ENCODE results near the gene BABAM2. TPM values are rescaled to one million over a fixed set of nuclear protein-coding genes. Genes with fewer than 3 reads are reported as not detected.
A peak's percentile ranks its signal among the peaks of the same experiment; 100 is the strongest.
"Not testable (repeated sequence)": the region's sequence is repeated elsewhere in the genome, so short reads cannot be mapped to it uniquely, and the experiment has no call there.

BABAM2 gene
- total RNA-seq, 1 donor from 2014 or later = 46.7 TPM

- H3K36me3 Mint-ChIP-seq (ENCODE audit: low read depth) = peaks cover 25% of the 10 kb centered on the region
- DNase-seq = peak; percentile 76
- peaks cover 3% of the 10 kb centered on the region for H3K9me3 Mint-ChIP-seq
- peak overlapping the region; percentile 86 for H3K27ac Mint-ChIP-seq
- intact Hi-C loops (cut with micrococcal nuclease) = loop anchor here (1.0 to 5.0 kb wide), 5 partner anchors 23 to 492 kb away; partner anchors contain the start of genes BABAM2 and RBKS
- no peaks in the 10 kb centered on the region for H3K27me3 Mint-ChIP-seq
- H3K4me3 Mint-ChIP-seq = peak overlapping the region; percentile 66
- H3K4me1 Mint-ChIP-seq = peaks cover 67% of the 10 kb centered on the region
These were observed 64.3 kb downstream of the BABAM2 start for GRCh38 chr2:27954771-27955383.

DNA sequence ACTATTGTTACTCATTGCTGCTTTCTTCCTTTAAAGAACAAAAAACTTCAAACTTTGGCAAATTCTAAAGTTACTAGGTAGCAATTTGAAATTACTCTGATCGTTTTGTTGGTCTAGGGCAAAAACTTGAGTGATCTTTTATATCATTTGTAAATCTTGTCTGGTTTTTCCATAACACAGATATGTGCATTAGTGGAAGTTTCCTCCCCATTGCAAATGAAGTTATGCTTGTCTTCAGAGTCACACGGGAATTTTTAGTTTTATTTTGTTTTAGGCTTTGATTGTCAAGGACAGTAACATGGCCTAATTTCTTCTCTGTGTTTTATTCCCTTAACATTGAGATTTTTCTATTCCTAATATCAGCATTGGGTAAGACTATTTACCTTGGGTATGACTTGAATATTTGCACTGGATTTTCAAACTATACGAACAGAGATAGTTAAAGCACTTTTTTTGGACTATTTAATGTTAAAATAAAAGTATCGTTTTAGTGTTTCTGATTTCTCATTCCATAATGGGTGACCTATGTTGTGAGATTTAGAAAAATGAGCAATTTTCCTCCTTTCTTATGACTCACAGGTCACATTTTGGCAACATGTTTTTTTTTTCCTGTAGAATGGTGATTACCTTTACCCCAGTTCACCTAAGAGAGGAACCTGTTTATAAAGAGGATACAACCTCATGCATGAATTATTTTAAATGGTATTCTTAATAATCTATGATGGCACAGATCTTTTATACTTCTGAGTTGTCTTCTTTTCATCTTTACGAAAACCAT is 65.0 kb downstream of the BABAM2 start:
- intact Hi-C loops (cut with micrococcal nuclease) = loop anchor here (1.0 to 5.0 kb wide), 5 partner anchors 23 to 492 kb away; partner anchors contain the start of genes BABAM2 and RBKS
- DNase-seq = no peak
- Mint-ChIP-seq H3K27me3 (no peaks in the 10 kb centered on the region), H3K9me3 (peaks cover 3% of the 10 kb centered on the region), H3K27ac (peak overlapping the region; percentile 86), H3K4me1 (peaks cover 71% of the 10 kb centered on the region), H3K36me3 (ENCODE audit: low read depth) (peaks cover 25% of the 10 kb centered on the region), H3K4me3 (peak overlapping the region; percentile 66)

DNA sequence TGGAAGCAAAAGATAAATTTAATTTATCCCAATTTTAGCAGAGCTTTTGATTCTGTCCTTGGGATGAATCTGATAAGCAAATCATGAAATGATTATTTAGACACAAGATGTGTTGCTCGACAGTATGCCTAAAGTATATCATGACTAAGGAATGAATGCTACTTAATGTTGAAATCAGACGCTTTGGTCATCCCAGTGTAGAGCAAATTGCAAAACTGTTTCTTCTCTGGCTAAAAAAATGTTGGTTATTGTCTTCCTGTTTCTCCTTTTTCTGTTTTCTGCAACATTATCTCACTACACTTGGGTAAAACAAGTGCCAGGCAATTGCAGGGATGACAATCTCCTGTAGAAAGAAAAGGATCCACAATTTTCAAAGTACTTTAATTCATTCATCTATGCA is 66.4 kb downstream of the BABAM2 start:
- H3K4me1 Mint-ChIP-seq = peaks cover 72% of the 10 kb centered on the region
- intact Hi-C loops (cut with micrococcal nuclease) = loop anchor here (5.0 kb wide), 1 partner anchor 490 kb away; no protein-coding TSS in a partner anchor
- H3K9me3 Mint-ChIP-seq = peaks cover 3% of the 10 kb centered on the region
- no peak for DNase-seq
- no peaks in the 10 kb centered on the region for H3K27me3 Mint-ChIP-seq
- H3K36me3 Mint-ChIP-seq (ENCODE audit: low read depth) = peaks cover 22% of the 10 kb centered on the region
- peak overlapping the region; percentile 42 for H3K27ac Mint-ChIP-seq
- no peak overlapping the region for H3K4me3 Mint-ChIP-seq

- H3K27ac Mint-ChIP-seq = peak overlapping the region; percentile 31
- no peaks in the 10 kb centered on the region for H3K27me3 Mint-ChIP-seq
- no peak for DNase-seq
- peaks cover 21% of the 10 kb centered on the region for H3K36me3 Mint-ChIP-seq (ENCODE audit: low read depth)
- peaks cover 3% of the 10 kb centered on the region for H3K9me3 Mint-ChIP-seq
- intact Hi-C loops (cut with micrococcal nuclease) = loop anchor here (5.0 kb wide), 1 partner anchor 488 kb away; no protein-coding TSS in a partner anchor
- peaks cover 75% of the 10 kb centered on the region for H3K4me1 Mint-ChIP-seq
- peak overlapping the region; percentile 50 for H3K4me3 Mint-ChIP-seq
These were observed 68.3 kb downstream of the BABAM2 start for GRCh38 chr2:27958711-27959378.

DNA sequence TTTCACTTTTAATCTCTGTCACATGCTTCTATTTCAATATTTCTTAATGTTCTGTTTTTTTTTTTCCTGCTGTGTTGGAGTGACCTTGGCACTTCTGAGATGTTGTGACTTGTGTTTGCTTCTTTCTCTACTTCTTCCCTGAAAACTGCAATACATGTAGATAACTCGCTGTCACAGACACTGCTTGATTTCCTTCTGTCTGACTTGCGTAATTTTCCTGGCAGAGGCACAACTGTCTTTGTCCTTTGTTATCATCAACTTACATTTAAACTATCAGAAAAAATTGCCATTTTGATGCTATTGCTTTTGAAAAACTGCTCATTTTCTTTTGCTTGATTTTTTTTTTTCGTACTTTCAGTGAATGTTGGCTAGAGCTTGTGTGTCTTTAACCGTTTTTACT is 69.0 kb downstream of the BABAM2 start:
- Mint-ChIP-seq H3K4me1 (peaks cover 72% of the 10 kb centered on the region), H3K9me3 (peaks cover 6% of the 10 kb centered on the region), H3K27ac (peak overlapping the region; percentile 75), H3K4me3 (peak overlapping the region; percentile 25), H3K27me3 (no peaks in the 10 kb centered on the region), H3K36me3 (ENCODE audit: low read depth) (peaks cover 26% of the 10 kb centered on the region)
- DNase-seq = no peak
- intact Hi-C loops (cut with micrococcal nuclease) = loop anchor here (5.0 kb wide), 1 partner anchor 488 kb away; no protein-coding TSS in a partner anchor

DNA sequence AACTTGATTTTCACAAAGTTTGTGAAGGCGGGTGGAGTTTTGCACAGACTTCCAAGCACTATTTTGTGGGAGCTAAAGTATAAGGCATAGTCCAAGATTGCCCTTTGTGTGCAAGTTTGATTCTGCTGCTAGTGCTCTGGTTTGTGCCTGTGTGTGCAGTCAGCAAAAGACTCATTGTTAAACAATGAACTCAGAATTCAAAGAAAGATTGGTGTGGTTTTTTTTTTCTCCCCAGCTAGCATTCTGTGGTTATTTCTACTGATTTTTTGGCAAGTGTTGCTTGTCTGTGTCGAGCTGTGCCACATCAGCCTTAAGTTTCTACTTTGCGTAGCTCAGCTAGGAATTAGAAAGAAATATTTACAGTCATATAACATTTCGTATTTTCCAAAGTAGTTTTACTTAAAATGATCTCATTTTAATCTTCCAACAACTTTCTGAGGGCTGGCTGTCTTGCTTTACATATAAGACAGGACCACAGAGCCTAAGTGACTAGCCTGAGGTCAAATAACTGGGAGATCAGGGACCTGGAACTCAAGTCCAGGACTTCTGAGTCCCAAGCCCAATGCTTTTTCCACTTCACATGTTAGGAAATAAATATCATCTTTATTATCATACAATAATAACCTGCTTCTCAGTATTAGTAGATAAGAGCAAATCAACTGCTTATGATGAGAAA is 69.8 kb downstream of the BABAM2 start:
- H3K9me3 Mint-ChIP-seq = peaks cover 7% of the 10 kb centered on the region
- peak; percentile 77 for DNase-seq
- peaks cover 70% of the 10 kb centered on the region for H3K4me1 Mint-ChIP-seq
- peak overlapping the region; percentile 25 for H3K4me3 Mint-ChIP-seq
- peaks cover 27% of the 10 kb centered on the region for H3K36me3 Mint-ChIP-seq (ENCODE audit: low read depth)
- no peaks in the 10 kb centered on the region for H3K27me3 Mint-ChIP-seq
- peak overlapping the region; percentile 75 for H3K27ac Mint-ChIP-seq
- intact Hi-C loops (cut with micrococcal nuclease) = loop anchor here (2.0 kb wide), 1 partner anchor 18 kb away; no protein-coding TSS in a partner anchor

DNA sequence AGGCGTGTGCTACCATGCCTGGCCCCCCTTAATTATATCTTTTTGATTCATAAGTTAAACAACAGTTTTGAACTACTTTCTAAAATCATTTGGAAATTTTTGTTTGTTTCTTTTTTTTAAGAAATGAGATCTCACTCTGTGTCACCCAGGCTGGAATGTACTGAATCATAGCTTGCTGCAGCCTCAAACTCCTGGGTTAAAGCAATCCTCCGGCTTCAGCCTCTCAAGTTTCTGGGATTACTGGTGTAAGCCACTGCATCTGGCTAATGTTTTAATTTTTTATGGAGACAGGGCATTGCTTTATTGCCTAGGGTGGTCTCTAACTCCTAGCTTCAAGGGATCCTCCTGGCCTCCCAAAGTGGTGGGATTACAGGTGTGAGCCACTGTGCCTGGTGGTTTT is 71.5 kb downstream of the BABAM2 start:
- H3K9me3 Mint-ChIP-seq = peaks cover 7% of the 10 kb centered on the region
- peaks cover 28% of the 10 kb centered on the region for H3K36me3 Mint-ChIP-seq (ENCODE audit: low read depth)
- no peak for DNase-seq
- no peaks in the 10 kb centered on the region for H3K27me3 Mint-ChIP-seq
- peak overlapping the region; percentile 42 for H3K27ac Mint-ChIP-seq
- H3K4me3 Mint-ChIP-seq = no peak overlapping the region
- intact Hi-C loops (cut with micrococcal nuclease) = no loop called here
- peaks cover 73% of the 10 kb centered on the region for H3K4me1 Mint-ChIP-seq

GRCh38 chr2:27963472-27963871 is 72.9 kb downstream of the BABAM2 start:
- H3K4me1 Mint-ChIP-seq = peaks cover 66% of the 10 kb centered on the region
- DNase-seq = no peak
- H3K9me3 Mint-ChIP-seq = peaks cover 11% of the 10 kb centered on the region
- no peak overlapping the region for H3K27ac Mint-ChIP-seq
- H3K36me3 Mint-ChIP-seq (ENCODE audit: low read depth) = peaks cover 31% of the 10 kb centered on the region
- H3K4me3 Mint-ChIP-seq = no peak overlapping the region
- no peaks in the 10 kb centered on the region for H3K27me3 Mint-ChIP-seq
- intact Hi-C loops (cut with micrococcal nuclease) = no loop called here

DNA sequence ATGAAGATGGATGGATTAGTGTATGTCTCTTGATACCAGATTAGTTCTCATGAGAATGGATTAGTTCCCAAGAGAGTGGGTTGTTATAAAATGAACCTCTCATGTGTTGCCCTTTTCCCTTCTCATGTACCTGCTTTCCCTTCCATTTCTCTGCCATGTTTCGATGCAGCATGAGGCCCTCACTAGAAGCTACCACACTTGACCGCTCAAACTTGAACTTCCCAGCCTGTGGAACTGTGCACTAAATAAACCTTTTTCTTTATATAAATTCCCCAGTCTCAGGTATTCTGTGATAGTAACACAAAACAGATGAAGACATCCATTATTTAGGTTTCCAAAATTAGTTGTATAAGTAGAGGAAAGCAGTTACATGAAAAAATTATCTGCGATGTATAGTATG is 73.5 kb downstream of the BABAM2 start:
- Mint-ChIP-seq H3K9me3 (peaks cover 16% of the 10 kb centered on the region), H3K27me3 (no peaks in the 10 kb centered on the region), H3K27ac (no peak overlapping the region), H3K36me3 (ENCODE audit: low read depth) (peaks cover 33% of the 10 kb centered on the region), H3K4me1 (peaks cover 61% of the 10 kb centered on the region), H3K4me3 (no peak overlapping the region)
- intact Hi-C loops (cut with micrococcal nuclease) = no loop called here
- no peak for DNase-seq

DNA sequence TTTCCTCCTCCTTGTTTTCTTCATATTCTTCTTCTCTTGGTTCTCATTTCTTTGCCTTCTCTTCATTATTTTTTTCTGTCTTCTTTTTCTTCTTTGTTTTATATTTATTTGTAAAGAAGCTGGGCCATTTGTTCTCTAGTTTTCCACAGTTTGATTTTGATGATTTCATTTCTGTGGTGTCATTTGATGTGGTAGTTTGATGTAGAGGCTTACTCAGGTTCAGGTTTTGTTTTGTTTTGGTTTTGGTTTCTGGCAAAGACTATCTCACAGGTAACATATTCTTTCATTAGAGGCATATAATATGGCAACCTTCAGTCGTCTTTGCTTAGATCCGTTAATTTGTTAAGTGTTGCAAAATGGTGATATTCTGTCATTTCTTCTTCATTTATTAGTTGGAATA is 75.3 kb downstream of the BABAM2 start:
- intact Hi-C loops (cut with micrococcal nuclease) = loop anchor here (1.0 to 5.0 kb wide), 2 partner anchors 36 to 286 kb away; no protein-coding TSS in a partner anchor

DNA sequence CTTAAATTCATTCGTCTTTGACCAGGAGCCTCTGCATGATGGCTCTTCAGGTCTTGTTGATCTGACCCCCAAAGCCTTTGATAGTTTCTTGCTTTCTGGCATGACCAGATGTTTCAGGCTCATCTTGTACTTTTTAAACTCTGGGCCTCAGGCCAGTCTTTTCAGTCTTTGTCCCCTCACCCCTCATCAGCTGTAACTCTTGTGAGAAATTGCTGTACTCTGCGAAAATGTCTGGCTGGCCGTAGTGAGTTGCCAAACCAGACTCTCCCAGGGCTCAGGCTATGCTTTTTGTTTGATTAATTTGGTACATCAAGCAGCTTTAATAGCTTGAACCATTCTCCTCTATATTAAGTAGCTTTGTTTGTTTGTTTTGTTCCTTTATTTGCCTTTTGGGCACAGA is 75.9 kb downstream of the BABAM2 start:
- Mint-ChIP-seq H3K27me3 (no peaks in the 10 kb centered on the region), H3K9me3 (peaks cover 22% of the 10 kb centered on the region), H3K27ac (peak overlapping the region; percentile 0), H3K36me3 (ENCODE audit: low read depth) (peaks cover 40% of the 10 kb centered on the region), H3K4me3 (peak overlapping the region; percentile 44), H3K4me1 (peaks cover 47% of the 10 kb centered on the region)
- intact Hi-C loops (cut with micrococcal nuclease) = loop anchor here (1.0 to 5.0 kb wide), 2 partner anchors 36 to 286 kb away; no protein-coding TSS in a partner anchor
- DNase-seq = no peak

More for the DNA sequence above, 75.3 kb downstream of the BABAM2 start:
- Mint-ChIP-seq H3K36me3 (ENCODE audit: low read depth) (peaks cover 39% of the 10 kb centered on the region), H3K4me1 (peaks cover 49% of the 10 kb centered on the region), H3K27me3 (no peaks in the 10 kb centered on the region), H3K9me3 (peaks cover 22% of the 10 kb centered on the region), H3K27ac (peak overlapping the region; percentile 61), H3K4me3 (peak overlapping the region; percentile 24)
- peak; percentile 75 for DNase-seq

- Mint-ChIP-seq H3K4me1 (peaks cover 44% of the 10 kb centered on the region), H3K36me3 (ENCODE audit: low read depth) (peaks cover 41% of the 10 kb centered on the region), H3K9me3 (peaks cover 22% of the 10 kb centered on the region), H3K4me3 (no peak overlapping the region), H3K27ac (peak overlapping the region; percentile 72), H3K27me3 (no peaks in the 10 kb centered on the region)
- DNase-seq = no peak
- intact Hi-C loops (cut with micrococcal nuclease) = loop anchor here (5.0 kb wide), 1 partner anchor 35 kb away; no protein-coding TSS in a partner anchor
These were observed 76.5 kb downstream of the BABAM2 start for GRCh38 chr2:27967076-27967475.

DNA sequence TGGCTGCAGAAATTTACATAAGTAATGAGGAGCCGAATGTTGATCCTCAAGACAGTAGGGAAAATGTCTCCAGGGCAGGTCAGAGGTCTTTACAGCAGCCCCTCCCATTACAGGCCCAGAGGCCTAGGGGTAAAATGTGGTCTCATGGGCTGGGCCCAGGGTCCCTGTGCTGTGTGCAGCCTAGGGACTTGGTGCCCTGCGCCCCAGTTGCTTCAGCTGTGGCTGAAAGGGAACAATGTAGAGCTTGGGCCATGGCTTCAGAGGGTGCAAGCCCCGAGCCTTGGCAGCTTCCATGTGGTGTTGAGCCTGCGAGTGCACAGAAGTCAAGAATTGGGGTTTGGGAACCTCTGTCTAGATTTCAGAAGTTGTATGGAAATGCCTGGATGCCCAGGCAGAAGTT is 77.5 kb downstream of the BABAM2 start:
- peaks cover 39% of the 10 kb centered on the region for H3K36me3 Mint-ChIP-seq (ENCODE audit: low read depth)
- peaks cover 22% of the 10 kb centered on the region for H3K9me3 Mint-ChIP-seq
- intact Hi-C loops (cut with micrococcal nuclease) = loop anchor here (5.0 kb wide), 1 partner anchor 34 kb away; no protein-coding TSS in a partner anchor
- peaks cover 40% of the 10 kb centered on the region for H3K4me1 Mint-ChIP-seq
- not testable (repeated sequence) for DNase-seq, H3K27me3 Mint-ChIP-seq, H3K4me3 Mint-ChIP-seq, H3K27ac Mint-ChIP-seq

All from activated CD4-positive, alpha-beta T cell treated with anti-CD3 and anti-CD28 coated beads, Interleukin-2, amount 10 ng/mL, durations not matched to agents 24 days and 14 days (primary cell).